GM19240 (cell line): ENCODE results near the gene SYT5.
"Not testable (repeated sequence)": the region's sequence is repeated elsewhere in the genome, so short reads cannot be mapped to it uniquely, and the experiment has no call there.

ENCODE experiments used
- DNase-seq: peaks from one replicate; pipeline ENCODE4 v3.0.0; 2011; ENCODE audit warnings: low spot score; ENCODE audit not compliant: insufficient read length

The SYT5 gene

GRCh38 chr19:55208880-55209692 lies 29.0 kb upstream of the SYT5 start, which contains the start of gene PTPRH:
Gene PTPRH, minus strand, starts transcription at chr19:55209501. Its CDS starts 68 bp downstream, at chr19:55209433.
- no peak for DNase-seq

GRCh38 chr19:55206664-55207500 lies 26.8 kb upstream of the SYT5 start:
- no peak for DNase-seq

GRCh38 chr19:55202199-55202598 lies 22.1 kb upstream of the SYT5 start:
- DNase-seq, result not testable (repeated sequence)

- DNase-seq, result no peak
Observed at GRCh38 chr19:55199620-55200204, 19.6 kb upstream of the SYT5 start.

GRCh38 chr19:55198651-55199050 lies 18.6 kb upstream of the SYT5 start:
- no peak for DNase-seq

- no peak for DNase-seq
Observed at GRCh38 chr19:55197528-55197927, 17.4 kb upstream of the SYT5 start.

- DNase-seq, result no peak
Observed at GRCh38 chr19:55196803-55197202, 16.7 kb upstream of the SYT5 start.

- no peak for DNase-seq
Observed at GRCh38 chr19:55193481-55193880, 13.4 kb upstream of the SYT5 start.

GRCh38 chr19:55189403-55189835 lies 9.3 kb upstream of the SYT5 start:
- no peak for DNase-seq

- DNase-seq, result no peak
Observed at GRCh38 chr19:55188625-55189024, 8.5 kb upstream of the SYT5 start.

GRCh38 chr19:55186080-55186479 lies 6.0 kb upstream of the SYT5 start:
- DNase-seq, result no peak

GRCh38 chr19:55181740-55182139 lies 1.7 kb upstream of the SYT5 start:
- no peak for DNase-seq

GRCh38 chr19:55178781-55179599 lies 1.1 kb downstream of the SYT5 start:
- DNase-seq, result peak; percentile 96

GRCh38 chr19:55176076-55176475 lies 4.0 kb downstream of the SYT5 start:
- DNase-seq, result no peak

- no peak for DNase-seq
Observed at GRCh38 chr19:55175117-55175867, 4.8 kb downstream of the SYT5 start.

GRCh38 chr19:55174425-55175116 lies 5.5 kb downstream of the SYT5 start:
- DNase-seq, result no peak

GRCh38 chr19:55173714-55174409 lies 6.2 kb downstream of the SYT5 start:
- no peak for DNase-seq

GRCh38 chr19:55173186-55173713 lies 6.8 kb downstream of the SYT5 start:
- no peak for DNase-seq

GRCh38 chr19:55172741-55173140 lies 7.3 kb downstream of the SYT5 start:
- no peak for DNase-seq
